NCI-H526 (cell line): ENCODE measurements around the gene NPB.

Experiments
- DNase-seq, 2 experiments: peaks; one replicate each; lab custom pipeline; 2025; lab: John Stamatoyannopoulos, UW

NPB gene

GRCh38 chr17:81941484-81942166 is 39.6 kb downstream of the NPB start:
- DNase-seq = no peak

- DNase-seq = no peak
These were observed 40.1 kb downstream of the NPB start for GRCh38 chr17:81942167-81942553.

- no peak for DNase-seq
These were observed 42.8 kb downstream of the NPB start for GRCh38 chr17:81944858-81945257.

- no peak for DNase-seq
These were observed 45.2 kb downstream of the NPB start, which contains the start of gene MYADML2 for GRCh38 chr17:81947189-81947588. Gene MYADML2, minus strand, starts transcription at chr17:81947233. Its CDS starts 5,492 bp downstream, at chr17:81941741.

GRCh38 chr17:81948635-81949378 is 46.8 kb downstream of the NPB start:
- DNase-seq = no peak

GRCh38 chr17:81950501-81950900 is 48.5 kb downstream of the NPB start:
- no peak for DNase-seq

GRCh38 chr17:81951785-81952684 is 50.0 kb downstream of the NPB start:
- no peak for DNase-seq
